Parathyroid adenoma (tissue), 2 donors: Measurements from ENCODE around the gene TBX2.

ENCODE experiments used
- H2AFZ ChIP-seq: fragments of 300-600 bp; sonication (generic); one replicate; pipeline ENCODE4 v1.7.0; 2017; ENCODE audit warnings: antibody characterized with exemption, mild to moderate bottlenecking
- H3K27ac ChIP-seq: fragments of 300-600 bp; sonication (generic); one replicate; pipeline ENCODE4 v1.7.0; 2017
- H3K27me3 ChIP-seq: fragments of 300-600 bp; sonication (generic); one replicate; pipeline ENCODE4 v1.7.0; 2017; ENCODE audit warnings: low read length; ENCODE audit not compliant: control insufficient read depth, insufficient read depth
- H3K36me3 ChIP-seq: fragments of 300-600 bp; sonication (generic); one replicate; pipeline ENCODE4 v1.7.0; 2017; ENCODE audit warnings: low read length; ENCODE audit not compliant: control insufficient read depth, insufficient read depth
- H3K4me1 ChIP-seq: fragments of 300-600 bp; sonication (generic); one replicate; pipeline ENCODE4 v1.7.0; 2017; ENCODE audit warnings: control low read depth
- H3K4me2 ChIP-seq: fragments of 300-600 bp; sonication (generic); one replicate; pipeline ENCODE4 v1.7.0; 2017; ENCODE audit warnings: low read length
- H3K4me3 ChIP-seq: fragments of 300-600 bp; sonication (generic); one replicate; pipeline ENCODE4 v1.7.0; 2017; ENCODE audit warnings: low read depth, low read length
- H3K79me2 ChIP-seq: fragments of 300-600 bp; sonication (generic); one replicate; pipeline ENCODE4 v1.7.0; 2017; ENCODE audit warnings: control low read depth
- H3K9ac ChIP-seq: fragments of 300-600 bp; sonication (generic); one replicate; pipeline ENCODE4 v1.7.0; 2017; ENCODE audit warnings: mild to moderate bottlenecking
- H3K9me3 ChIP-seq: fragments of 300-600 bp; sonication (generic); one replicate; pipeline ENCODE4 v1.7.0; 2017; ENCODE audit warnings: low read length; ENCODE audit not compliant: control insufficient read depth
- TF ChIP-seq, protein P1 (sequence below): fragments of 300-600 bp; sonication (generic); IDR thresholded peaks from one replicate; pipeline ENCODE4 v1.7.0; 2017; ENCODE audit warnings: antibody characterized with exemption, mild to moderate bottlenecking
- donor health status: primary hyperparathyroidism.

TBX2 gene

DNA sequence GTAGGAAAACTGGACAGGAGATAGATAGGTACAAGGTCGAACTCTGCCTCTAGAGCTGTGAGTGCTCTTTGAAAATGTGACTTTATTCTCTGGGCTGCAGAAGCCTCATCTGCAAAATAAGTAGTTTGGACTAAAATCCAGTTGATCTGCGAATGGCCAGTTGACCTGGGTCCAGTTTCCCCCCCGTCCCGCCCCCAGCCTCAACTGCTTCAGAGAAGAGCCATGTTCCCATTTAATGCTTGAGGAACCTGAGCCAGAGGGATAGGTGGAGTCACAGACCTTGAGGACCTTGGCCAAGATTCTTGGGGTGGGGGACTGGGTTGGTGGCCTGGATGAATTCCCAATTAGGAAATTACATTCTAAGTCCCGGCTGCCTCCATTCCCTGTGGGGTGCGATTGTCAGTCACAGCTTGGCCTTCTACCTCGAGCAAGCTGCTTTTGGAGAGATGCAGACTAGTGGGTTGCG, 14.1 kb downstream of the TBX2 start:
- no peaks in the 10 kb centered on the region for H3K36me3 ChIP-seq
- peak overlapping the region; percentile 79 for H3K4me2 ChIP-seq
- TF ChIP-seq, protein P1, sequence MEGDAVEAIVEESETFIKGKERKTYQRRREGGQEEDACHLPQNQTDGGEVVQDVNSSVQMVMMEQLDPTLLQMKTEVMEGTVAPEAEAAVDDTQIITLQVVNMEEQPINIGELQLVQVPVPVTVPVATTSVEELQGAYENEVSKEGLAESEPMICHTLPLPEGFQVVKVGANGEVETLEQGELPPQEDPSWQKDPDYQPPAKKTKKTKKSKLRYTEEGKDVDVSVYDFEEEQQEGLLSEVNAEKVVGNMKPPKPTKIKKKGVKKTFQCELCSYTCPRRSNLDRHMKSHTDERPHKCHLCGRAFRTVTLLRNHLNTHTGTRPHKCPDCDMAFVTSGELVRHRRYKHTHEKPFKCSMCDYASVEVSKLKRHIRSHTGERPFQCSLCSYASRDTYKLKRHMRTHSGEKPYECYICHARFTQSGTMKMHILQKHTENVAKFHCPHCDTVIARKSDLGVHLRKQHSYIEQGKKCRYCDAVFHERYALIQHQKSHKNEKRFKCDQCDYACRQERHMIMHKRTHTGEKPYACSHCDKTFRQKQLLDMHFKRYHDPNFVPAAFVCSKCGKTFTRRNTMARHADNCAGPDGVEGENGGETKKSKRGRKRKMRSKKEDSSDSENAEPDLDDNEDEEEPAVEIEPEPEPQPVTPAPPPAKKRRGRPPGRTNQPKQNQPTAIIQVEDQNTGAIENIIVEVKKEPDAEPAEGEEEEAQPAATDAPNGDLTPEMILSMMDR: no peak
- H3K9me3 ChIP-seq: no peaks in the 10 kb centered on the region
- no peak overlapping the region for H3K27ac ChIP-seq
- peaks cover 4% of the 10 kb centered on the region for H3K4me1 ChIP-seq
- H3K27me3 ChIP-seq: peaks cover 3% of the 10 kb centered on the region
- no peaks in the 10 kb centered on the region for H3K79me2 ChIP-seq
- H3K4me3 ChIP-seq: no peak overlapping the region
- H3K9ac ChIP-seq: no peak overlapping the region
- H2AFZ ChIP-seq: no peak overlapping the region

DNA sequence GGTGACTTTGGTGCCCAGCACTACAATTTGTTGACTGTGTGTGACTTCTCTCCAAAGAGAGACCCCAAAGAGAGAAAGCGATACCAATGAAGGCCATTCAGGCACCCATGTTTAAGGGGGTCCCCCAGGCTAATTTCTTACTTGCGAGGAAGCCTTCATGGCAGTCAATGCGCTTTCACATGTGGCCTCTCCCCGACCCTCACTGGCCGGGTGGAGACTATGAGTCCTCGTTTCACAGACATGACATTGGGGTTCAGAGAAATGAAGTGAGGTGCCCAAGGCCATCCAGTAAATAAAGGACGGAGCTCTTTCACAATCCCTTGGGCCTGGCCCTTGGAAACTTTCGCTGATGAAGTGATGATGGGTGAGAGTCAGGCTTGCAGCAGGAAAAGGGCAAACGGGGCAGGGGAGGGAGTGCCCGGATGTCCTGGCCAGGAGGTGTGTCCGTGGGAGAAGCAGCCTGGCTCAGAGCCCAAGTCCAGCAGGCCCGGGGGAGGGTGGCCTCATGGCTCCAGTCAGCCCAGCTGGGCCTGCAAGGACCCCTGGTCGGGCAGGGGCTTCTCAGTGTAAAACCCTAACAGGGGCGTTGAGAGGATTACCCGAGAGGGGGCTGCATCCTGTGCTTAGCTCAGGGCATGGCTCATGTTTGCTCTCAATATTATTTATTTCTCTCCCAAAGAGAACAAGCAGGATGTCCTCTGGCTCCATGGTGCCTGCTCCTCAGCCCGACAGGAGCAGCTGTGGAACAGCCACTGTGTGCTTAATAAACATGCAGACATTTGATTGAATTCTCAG, 14.7 kb downstream of the TBX2 start:
- Histone ChIP-seq H2AFZ (no peak overlapping the region), H3K27me3 (peaks cover 3% of the 10 kb centered on the region), H3K4me3 (no peak overlapping the region), H3K9me3 (no peaks in the 10 kb centered on the region), H3K9ac (no peak overlapping the region), H3K4me2 (no peak overlapping the region), H3K79me2 (no peaks in the 10 kb centered on the region), H3K27ac (no peak overlapping the region), H3K36me3 (no peaks in the 10 kb centered on the region), H3K4me1 (peaks cover 4% of the 10 kb centered on the region)
- TF ChIP-seq, protein P1: no peak

DNA sequence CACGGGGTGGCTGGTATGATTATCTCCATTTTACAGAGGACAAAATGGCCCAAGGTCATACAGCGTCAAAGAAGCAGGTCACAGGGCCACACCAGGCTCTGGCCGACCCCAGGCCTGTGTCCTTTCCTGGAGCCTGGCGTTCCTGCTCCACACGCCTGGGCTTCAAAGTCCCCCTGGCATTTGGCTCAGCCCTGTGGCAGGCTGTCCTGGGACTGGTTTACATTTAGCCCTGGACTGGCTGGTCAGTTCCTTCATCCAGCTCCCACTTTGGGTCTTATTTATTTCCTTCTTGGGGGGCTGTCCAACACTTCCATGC, 15.3 kb downstream of the TBX2 start:
- no peaks in the 10 kb centered on the region for H3K79me2 ChIP-seq
- peaks cover 4% of the 10 kb centered on the region for H3K4me1 ChIP-seq
- no peak overlapping the region for H3K27ac ChIP-seq
- TF ChIP-seq, protein P1: no peak
- H3K9me3 ChIP-seq: no peaks in the 10 kb centered on the region
- H3K27me3 ChIP-seq: peaks cover 3% of the 10 kb centered on the region
- no peak overlapping the region for H3K4me2 ChIP-seq
- H3K36me3 ChIP-seq: no peaks in the 10 kb centered on the region
- H2AFZ ChIP-seq: no peak overlapping the region
- H3K9ac ChIP-seq: no peak overlapping the region
- H3K4me3 ChIP-seq: no peak overlapping the region

DNA sequence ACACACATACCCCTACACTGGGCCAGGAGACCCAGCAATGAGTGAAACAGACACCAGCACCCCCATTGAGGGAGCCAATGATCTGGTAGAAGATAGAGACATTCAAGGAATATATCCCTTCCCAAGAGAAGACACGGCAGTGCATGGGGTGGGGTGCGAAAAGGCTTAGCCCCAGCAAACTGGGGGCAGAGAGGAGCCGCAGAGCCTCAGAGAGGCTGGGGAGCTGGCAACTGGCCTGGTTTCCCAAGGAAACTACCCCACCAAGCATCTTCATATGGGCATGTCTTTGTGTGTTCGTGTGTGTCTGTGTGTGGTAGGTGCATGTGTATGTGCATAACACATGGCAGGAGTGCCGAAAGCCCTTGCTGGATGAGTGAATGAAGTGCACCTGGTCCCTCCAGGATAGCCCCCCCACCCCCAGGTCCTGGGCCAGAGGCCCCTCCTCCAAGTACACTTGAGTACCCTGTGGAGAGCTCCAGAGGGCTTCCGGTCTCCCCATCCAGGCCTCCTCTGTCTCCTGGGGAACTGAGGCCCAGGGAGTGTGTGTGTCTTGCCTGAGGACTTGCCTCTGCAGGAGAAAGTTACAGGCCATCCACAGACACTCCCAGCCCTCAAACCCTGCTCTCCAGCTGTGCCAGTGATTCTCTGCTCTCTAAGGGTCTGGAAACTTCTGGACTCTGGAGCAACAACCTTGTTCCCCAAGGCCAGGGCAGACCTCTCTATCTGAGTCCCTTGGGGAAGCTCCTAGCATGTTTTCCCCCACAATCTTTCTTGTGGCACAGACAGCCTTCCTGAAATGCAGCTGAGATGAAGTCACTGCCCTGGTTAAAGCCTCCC, 15.9 kb downstream of the TBX2 start:
- Histone ChIP-seq H3K79me2 (no peaks in the 10 kb centered on the region), H3K4me3 (no peak overlapping the region), H3K4me2 (no peak overlapping the region), H3K9ac (no peak overlapping the region), H3K36me3 (no peaks in the 10 kb centered on the region), H2AFZ (peak overlapping the region; percentile 70), H3K27ac (no peak overlapping the region), H3K9me3 (no peaks in the 10 kb centered on the region), H3K4me1 (peaks cover 4% of the 10 kb centered on the region), H3K27me3 (no peaks in the 10 kb centered on the region)
- TF ChIP-seq, protein P1: no peak
